ENCODE measurements around the gene MAMDC2. TPM values are rescaled to one million over a fixed set of nuclear protein-coding genes. Genes with fewer than 3 reads are reported as not detected.

The MAMDC2 gene
- total RNA-seq, 4 donors from 2014 or later, result 8.9 to 24.7 (median 17.4) TPM

DNA sequence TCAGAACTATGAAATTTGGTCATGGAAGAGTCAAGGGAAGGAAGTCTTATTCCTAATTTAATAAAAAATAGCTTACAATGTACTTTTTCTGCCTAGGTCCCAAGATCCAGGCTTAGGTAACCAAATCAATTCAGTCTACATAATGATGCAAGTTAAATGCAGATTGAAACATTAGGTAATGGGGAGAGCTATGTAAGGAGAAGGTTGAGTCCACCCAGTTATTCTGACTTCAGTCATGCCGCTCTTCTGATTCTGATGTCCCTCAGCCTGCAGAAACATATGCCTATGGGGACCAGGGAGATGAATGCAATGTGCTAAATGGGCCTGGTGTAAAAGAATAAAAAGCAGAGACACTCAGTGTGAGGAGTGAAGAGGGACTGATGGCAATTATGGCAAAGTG, 63.9 kb downstream of the MAMDC2 start:
- no peak overlapping the region for H3K4me3 ChIP-seq
- no peaks in the 10 kb centered on the region for H3K9me3 ChIP-seq
- H3K27ac ChIP-seq, result no peak overlapping the region
- H3K36me3 ChIP-seq, result no peaks in the 10 kb centered on the region
- H3K4me1 ChIP-seq, result peaks cover 0 to 5% (median 0%) of the 10 kb centered on the region in 4 donors
- TF ChIP-seq POLR2A (IDR thresholded peaks at IDR 0.05), result no peak
- TF ChIP-seq, protein P1, sequence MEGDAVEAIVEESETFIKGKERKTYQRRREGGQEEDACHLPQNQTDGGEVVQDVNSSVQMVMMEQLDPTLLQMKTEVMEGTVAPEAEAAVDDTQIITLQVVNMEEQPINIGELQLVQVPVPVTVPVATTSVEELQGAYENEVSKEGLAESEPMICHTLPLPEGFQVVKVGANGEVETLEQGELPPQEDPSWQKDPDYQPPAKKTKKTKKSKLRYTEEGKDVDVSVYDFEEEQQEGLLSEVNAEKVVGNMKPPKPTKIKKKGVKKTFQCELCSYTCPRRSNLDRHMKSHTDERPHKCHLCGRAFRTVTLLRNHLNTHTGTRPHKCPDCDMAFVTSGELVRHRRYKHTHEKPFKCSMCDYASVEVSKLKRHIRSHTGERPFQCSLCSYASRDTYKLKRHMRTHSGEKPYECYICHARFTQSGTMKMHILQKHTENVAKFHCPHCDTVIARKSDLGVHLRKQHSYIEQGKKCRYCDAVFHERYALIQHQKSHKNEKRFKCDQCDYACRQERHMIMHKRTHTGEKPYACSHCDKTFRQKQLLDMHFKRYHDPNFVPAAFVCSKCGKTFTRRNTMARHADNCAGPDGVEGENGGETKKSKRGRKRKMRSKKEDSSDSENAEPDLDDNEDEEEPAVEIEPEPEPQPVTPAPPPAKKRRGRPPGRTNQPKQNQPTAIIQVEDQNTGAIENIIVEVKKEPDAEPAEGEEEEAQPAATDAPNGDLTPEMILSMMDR (IDR thresholded peaks at IDR 0.05), result no peak
- H3K27me3 ChIP-seq, result no peaks in the 10 kb centered on the region
- no peak for DNase-seq

GRCh38 chr9:70108181-70108580, 64.5 kb downstream of the MAMDC2 start:
- Histone ChIP-seq H3K9me3 (no peaks in the 10 kb centered on the region), H3K36me3 (no peaks in the 10 kb centered on the region), H3K27me3 (no peaks in the 10 kb centered on the region), H3K4me3 (no peak overlapping the region), H3K27ac (no peak overlapping the region), H3K4me1 (peaks cover 0 to 5% (median 0%) of the 10 kb centered on the region in 4 donors)
- DNase-seq, result no peak
- no peak for TF ChIP-seq POLR2A (IDR thresholded peaks at IDR 0.05)

- Histone ChIP-seq H3K9me3 (no peaks in the 10 kb centered on the region), H3K4me3 (no peak overlapping the region), H3K27me3 (no peaks in the 10 kb centered on the region), H3K4me1 (peaks cover 0 to 5% (median 0%) of the 10 kb centered on the region in 4 donors), H3K36me3 (no peaks in the 10 kb centered on the region), H3K27ac (peak overlapping the region in 1 of 4 donors; percentile 30)
- DNase-seq, result no peak
- no peak for TF ChIP-seq POLR2A (IDR thresholded peaks at IDR 0.05)
- TF ChIP-seq, protein P1 (IDR thresholded peaks at IDR 0.05), result no peak
Measured at GRCh38 chr9:70110194-70111041, 66.8 kb downstream of the MAMDC2 start.

DNA sequence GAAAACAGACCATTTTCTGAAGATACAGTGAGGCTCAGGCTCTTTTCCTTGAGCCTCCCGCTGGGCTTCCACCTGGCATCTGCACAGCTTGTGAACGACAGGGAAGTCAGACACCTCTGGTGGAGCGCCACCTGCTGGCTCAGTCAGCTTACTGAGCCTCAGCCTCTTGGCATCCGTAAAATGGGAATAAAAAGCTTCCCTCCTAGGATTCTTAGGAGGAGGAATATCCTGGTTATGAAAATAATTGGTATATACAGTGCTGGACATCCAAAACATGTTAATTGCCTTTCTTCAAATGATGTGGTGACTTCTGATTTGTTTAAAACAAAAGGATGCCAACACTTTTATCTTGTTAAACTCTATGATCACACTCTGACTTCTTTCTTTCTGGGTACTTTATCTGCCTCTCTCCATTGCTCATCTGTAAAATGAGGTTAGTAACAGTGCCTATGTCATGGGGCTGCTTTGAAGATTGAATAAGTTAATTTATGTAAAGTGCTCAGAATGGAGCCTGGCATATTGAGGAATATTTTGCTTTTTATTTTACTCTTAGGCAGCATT, 67.5 kb downstream of the MAMDC2 start:
- peak overlapping the region in 2 of 4 donors; percentile 2 to 30 for H3K27ac ChIP-seq

GRCh38 chr9:70111641-70112236, 68.1 kb downstream of the MAMDC2 start:
- TF ChIP-seq POLR2A (IDR thresholded peaks at IDR 0.05), result no peak
- TF ChIP-seq, protein P1 (IDR thresholded peaks at IDR 0.05), result no peak
- peaks cover 0 to 5% (median 0%) of the 10 kb centered on the region in 4 donors for H3K4me1 ChIP-seq
- no peaks in the 10 kb centered on the region for H3K27me3 ChIP-seq
- H3K4me3 ChIP-seq, result no peak overlapping the region
- H3K27ac ChIP-seq, result peak overlapping the region in 1 of 4 donors; percentile 2
- H3K36me3 ChIP-seq, result no peaks in the 10 kb centered on the region
- H3K9me3 ChIP-seq, result no peaks in the 10 kb centered on the region
- no peak for DNase-seq

More for the DNA sequence above, 67.5 kb downstream of the MAMDC2 start:
- peak; percentile 55 to 84 (median 75) for DNase-seq
- TF ChIP-seq, protein P1 (IDR thresholded peaks at IDR 0.05), result peak; percentile 4 to 69 (median 64)
- no peak for TF ChIP-seq POLR2A (IDR thresholded peaks at IDR 0.05)
- no peak overlapping the region for H3K4me3 ChIP-seq
- peaks cover 0 to 5% (median 0%) of the 10 kb centered on the region in 4 donors for H3K4me1 ChIP-seq
- H3K36me3 ChIP-seq, result no peaks in the 10 kb centered on the region
- no peaks in the 10 kb centered on the region for H3K27me3 ChIP-seq
- H3K9me3 ChIP-seq, result no peaks in the 10 kb centered on the region

DNA sequence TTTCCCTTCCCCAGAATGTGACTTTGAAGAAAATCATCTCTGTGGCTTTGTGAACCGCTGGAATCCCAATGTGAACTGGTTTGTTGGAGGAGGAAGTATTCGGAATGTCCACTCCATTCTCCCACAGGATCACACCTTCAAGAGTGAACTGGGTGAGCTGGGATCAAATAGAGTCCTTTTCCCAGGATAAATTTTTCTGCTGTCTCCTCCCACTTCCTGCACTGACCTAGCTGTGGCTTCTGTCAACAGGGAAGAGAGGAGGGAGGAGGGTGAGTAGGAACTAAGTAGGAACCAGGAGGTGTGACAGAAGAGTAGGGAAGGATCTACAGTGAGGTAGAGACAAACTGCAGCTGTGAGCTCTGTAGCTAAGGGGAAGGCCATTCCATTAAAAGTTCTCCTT, 69.3 kb downstream of the MAMDC2 start:
- no peak for TF ChIP-seq POLR2A (IDR thresholded peaks at IDR 0.05)
- TF ChIP-seq, protein P1 (IDR thresholded peaks at IDR 0.05), result no peak
- H3K4me1 ChIP-seq, result peaks cover 0 to 5% (median 0%) of the 10 kb centered on the region in 4 donors
- H3K36me3 ChIP-seq, result no peaks in the 10 kb centered on the region
- no peaks in the 10 kb centered on the region for H3K27me3 ChIP-seq
- no peak overlapping the region for H3K27ac ChIP-seq
- no peaks in the 10 kb centered on the region for H3K9me3 ChIP-seq
- DNase-seq, result no peak
- H3K4me3 ChIP-seq, result no peak overlapping the region

Measured in Peyer's patch (tissue), 4 donors.